Activated CD8-positive, alpha-beta T cell treated with anti-CD3 and anti-CD28 coated beads for 36 hours (primary cell): Measurements from ENCODE around the gene IL17REL. TPM values are rescaled to one million over a fixed set of nuclear protein-coding genes. Genes with fewer than 3 reads are reported as not detected.
A peak's percentile ranks its signal among the peaks of the same experiment; 100 is the strongest.
"Not testable (repeated sequence)": the region's sequence is repeated elsewhere in the genome, so short reads cannot be mapped to it uniquely, and the experiment has no call there.

Experiments used
- ATAC-seq: fragments of 200-7000 bp; cut with Tn5 transposase; one replicate; pipeline ENCODE4 v1.10.0; 2021; ENCODE audit warnings: mild to moderate bottlenecking, moderate library complexity
- CTCF ChIA-PET: fragments of 350-600 bp; sonication (Branson Sonifier 250); formaldehyde crosslinking; loops from one replicate; lab custom pipeline; 2021; ENCODE audit warnings: antibody characterized with exemption; lab: Charles Lee
- POLR2A ChIA-PET: fragments of 350-600 bp; sonication (Branson Sonifier 250); formaldehyde crosslinking; loops from one replicate; lab custom pipeline; 2021; ENCODE audit warnings: antibody characterized with exemption; lab: Charles Lee
- DNase-seq: peaks from one replicate; pipeline ENCODE4 v3.0.0-alpha.2; 2020
- H3K27ac Mint-ChIP-seq: one replicate; pipeline ENCODE4 v1.8.0; 2021; ENCODE audit warnings: mild to moderate bottlenecking, mixed read lengths
- H3K27me3 Mint-ChIP-seq: one replicate; pipeline ENCODE4 v1.8.0; 2021; ENCODE audit warnings: mixed read lengths
- H3K36me3 Mint-ChIP-seq: one replicate; pipeline ENCODE4 v1.8.0; 2021; ENCODE audit warnings: low read depth, mixed read lengths
- H3K4me1 Mint-ChIP-seq: one replicate; pipeline ENCODE4 v1.8.0; 2021; ENCODE audit warnings: low read depth, mixed read lengths
- H3K4me3 Mint-ChIP-seq: one replicate; pipeline ENCODE4 v1.8.0; 2021; ENCODE audit warnings: mild to moderate bottlenecking, moderate library complexity, mixed read lengths
- H3K9me3 Mint-ChIP-seq: one replicate; pipeline ENCODE4 v1.8.0; 2021; ENCODE audit warnings: mixed read lengths
- CTCF ChIP-seq: fragments of 200-600 bp; IDR thresholded peaks from one replicate; pipeline ENCODE4 v1.8.0; 2022; ENCODE audit warnings: antibody characterized with exemption, mild to moderate bottlenecking
- intact Hi-C: fragments of 100-400 bp; cut with micrococcal nuclease; formaldehyde crosslinking; loops from one replicate; pipeline ENCODE4 v1.10.0; 2022
- total RNA-seq, 2 experiments: library from RNA; stranded (reverse); gene quantifications; one replicate each; pipeline ENCODE4 v1.2.3, GENCODE V29; 2021

Gene IL17REL
- total RNA-seq, 2 experiments from 2014 or later, result 0.14 TPM; not detected in 1

GRCh38 chr22:49948958-49949913 lies 63.3 kb downstream of the IL17REL start:
- Mint-ChIP-seq H3K4me1 (peaks cover 6% of the 10 kb centered on the region), H3K9me3 (no peaks in the 10 kb centered on the region), H3K36me3 (no peaks in the 10 kb centered on the region), H3K27ac (no peak overlapping the region), H3K4me3 (no peak overlapping the region), H3K27me3 (no peaks in the 10 kb centered on the region)
- ChIA-PET CTCF (no interaction called here), POLR2A (no interaction called here)
- no peak for TF ChIP-seq CTCF
- intact Hi-C loops, result no loop called here
- no peak for DNase-seq
- ATAC-seq, result no peak

- POLR2A ChIA-PET, result interaction anchor here (2.3 kb wide), 2 partner anchors 10 to 22 kb away, joined by 6 to 8 read pairs; no protein-coding TSS in a partner anchor
- no peak for ATAC-seq
- no peak for DNase-seq
- H3K9me3 Mint-ChIP-seq, result no peaks in the 10 kb centered on the region
- CTCF ChIA-PET, result no interaction called here
- intact Hi-C loops, result no loop called here
- H3K27ac Mint-ChIP-seq, result no peak overlapping the region
- TF ChIP-seq CTCF, result no peak
- no peaks in the 10 kb centered on the region for H3K27me3 Mint-ChIP-seq
- peaks cover 6% of the 10 kb centered on the region for H3K4me1 Mint-ChIP-seq
- no peaks in the 10 kb centered on the region for H3K36me3 Mint-ChIP-seq
- no peak overlapping the region for H3K4me3 Mint-ChIP-seq
These were observed 64.2 kb downstream of the IL17REL start for GRCh38 chr22:49948116-49948957.

GRCh38 chr22:49947296-49947622 lies 65.3 kb downstream of the IL17REL start:
- DNase-seq (no peak), ATAC-seq (no peak)
- Mint-ChIP-seq H3K27ac (no peak overlapping the region), H3K27me3 (no peaks in the 10 kb centered on the region), H3K4me1 (peaks cover 6% of the 10 kb centered on the region), H3K36me3 (no peaks in the 10 kb centered on the region), H3K9me3 (no peaks in the 10 kb centered on the region), H3K4me3 (no peak overlapping the region)
- ChIA-PET POLR2A (interaction anchor here (1.6 to 2.3 kb wide), 4 partner anchors 9 to 23 kb away, joined by 4 to 8 read pairs (median 6); no protein-coding TSS in a partner anchor), CTCF (no interaction called here)
- no peak for TF ChIP-seq CTCF
- intact Hi-C loops, result no loop called here

- H3K36me3 Mint-ChIP-seq, result no peaks in the 10 kb centered on the region
- H3K9me3 Mint-ChIP-seq, result no peaks in the 10 kb centered on the region
- DNase-seq (no peak), ATAC-seq (no peak)
- peaks cover 6% of the 10 kb centered on the region for H3K4me1 Mint-ChIP-seq
- no peak for TF ChIP-seq CTCF
- POLR2A ChIA-PET, result interaction anchor here (1.1 to 2.3 kb wide), 8 partner anchors 8 to 24 kb away, joined by 3 to 8 read pairs (median 4); partner anchors contain the start of gene PIM3
- intact Hi-C loops, result no loop called here
- H3K27me3 Mint-ChIP-seq, result no peaks in the 10 kb centered on the region
- H3K4me3 Mint-ChIP-seq, result no peak overlapping the region
- H3K27ac Mint-ChIP-seq, result peak overlapping the region; percentile 34
- CTCF ChIA-PET, result interaction anchor here (1.1 kb wide), 1 partner anchor 11 kb away, joined by 3 read pairs; no protein-coding TSS in a partner anchor
These were observed 65.8 kb downstream of the IL17REL start for GRCh38 chr22:49946612-49947295.

GRCh38 chr22:49945042-49945794 lies 67.3 kb downstream of the IL17REL start:
- intact Hi-C loops, H3K27me3 Mint-ChIP-seq, H3K4me1 Mint-ChIP-seq, H3K36me3 Mint-ChIP-seq, H3K9me3 Mint-ChIP-seq, H3K4me3 Mint-ChIP-seq: not testable (repeated sequence)
- ChIA-PET CTCF (interaction anchor here (1.1 kb wide), 1 partner anchor 12 kb away, joined by 3 read pairs; no protein-coding TSS in a partner anchor), POLR2A (interaction anchor here (2.3 kb wide), 1 partner anchor 9 kb away, joined by 5 read pairs; no protein-coding TSS in a partner anchor)
- DNase-seq (peak; percentile 78), ATAC-seq (peak; percentile 32)
- H3K27ac Mint-ChIP-seq, result peak overlapping the region; percentile 81
